ENCODE results near the gene AFMID.
"Not testable (repeated sequence)": the region's sequence is repeated elsewhere in the genome, so short reads cannot be mapped to it uniquely, and the experiment has no call there.

AFMID gene

DNA sequence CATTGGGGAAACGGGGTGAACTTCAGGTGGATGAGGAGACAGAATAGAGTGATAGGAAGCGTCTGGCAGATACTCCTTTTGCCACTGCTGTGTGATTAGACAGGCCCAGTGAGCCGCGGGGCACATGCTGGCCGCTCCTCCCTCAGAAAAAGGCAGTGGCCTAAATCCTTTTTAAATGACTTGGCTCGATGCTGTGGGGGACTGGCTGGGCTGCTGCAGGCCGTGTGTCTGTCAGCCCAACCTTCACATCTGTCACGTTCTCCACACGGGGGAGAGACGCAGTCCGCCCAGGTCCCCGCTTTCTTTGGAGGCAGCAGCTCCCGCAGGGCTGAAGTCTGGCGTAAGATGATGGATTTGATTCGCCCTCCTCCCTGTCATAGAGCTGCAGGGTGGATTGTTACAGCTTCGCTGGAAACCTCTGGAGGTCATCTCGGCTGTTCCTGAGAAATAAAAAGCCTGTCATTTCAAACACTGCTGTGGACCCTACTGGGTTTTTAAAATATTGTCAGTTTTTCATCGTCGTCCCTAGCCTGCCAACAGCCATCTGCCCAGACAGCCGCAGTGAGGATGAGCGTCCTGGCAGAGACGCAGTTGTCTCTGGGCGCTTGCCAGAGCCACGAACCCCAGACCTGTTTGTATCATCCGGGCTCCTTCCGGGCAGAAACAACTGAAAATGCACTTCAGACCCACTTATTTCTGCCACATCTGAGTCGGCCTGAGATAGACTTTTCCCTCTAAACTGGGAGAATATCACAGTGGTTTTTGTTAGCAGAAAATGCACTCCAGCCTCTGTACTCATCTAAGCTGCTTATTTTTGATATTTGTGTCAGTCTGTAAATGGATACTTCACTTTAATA lies 37.3 kb downstream of the AFMID start:
- DNase-seq (ENCODE audit: low read depth): no peak

DNA sequence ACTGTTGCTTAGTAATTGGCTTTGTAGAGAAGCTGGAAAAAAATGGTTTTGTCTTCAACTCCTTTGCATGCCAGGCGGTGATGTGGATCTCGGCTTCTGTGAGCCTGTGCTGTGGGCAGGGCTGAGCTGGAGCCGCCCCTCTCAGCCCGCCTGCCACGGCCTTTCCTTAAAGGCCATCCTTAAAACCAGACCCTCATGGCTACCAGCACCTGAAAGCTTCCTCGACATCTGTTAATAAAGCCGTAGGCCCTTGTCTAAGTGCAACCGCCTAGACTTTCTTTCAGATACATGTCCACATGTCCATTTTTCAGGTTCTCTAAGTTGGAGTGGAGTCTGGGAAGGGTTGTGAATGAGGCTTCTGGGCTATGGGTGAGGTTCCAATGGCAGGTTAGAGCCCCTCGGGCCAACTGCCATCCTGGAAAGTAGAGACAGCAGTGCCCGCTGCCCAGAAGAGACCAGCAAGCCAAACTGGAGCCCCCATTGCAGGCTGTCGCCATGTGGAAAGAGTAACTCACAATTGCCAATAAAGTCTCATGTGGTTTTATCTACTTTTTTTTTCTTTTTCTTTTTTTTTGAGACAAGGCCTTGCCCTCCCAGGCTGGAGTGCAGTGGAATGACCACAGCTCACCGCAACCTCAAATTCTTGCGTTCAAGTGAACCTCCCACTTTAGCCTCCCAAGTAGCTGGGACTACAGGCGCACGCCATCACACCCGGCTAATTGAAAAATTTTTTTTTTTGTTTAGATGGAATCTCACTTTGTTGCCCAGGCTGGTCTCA lies 38.1 kb downstream of the AFMID start:
- DNase-seq (ENCODE audit: low read depth): no peak

DNA sequence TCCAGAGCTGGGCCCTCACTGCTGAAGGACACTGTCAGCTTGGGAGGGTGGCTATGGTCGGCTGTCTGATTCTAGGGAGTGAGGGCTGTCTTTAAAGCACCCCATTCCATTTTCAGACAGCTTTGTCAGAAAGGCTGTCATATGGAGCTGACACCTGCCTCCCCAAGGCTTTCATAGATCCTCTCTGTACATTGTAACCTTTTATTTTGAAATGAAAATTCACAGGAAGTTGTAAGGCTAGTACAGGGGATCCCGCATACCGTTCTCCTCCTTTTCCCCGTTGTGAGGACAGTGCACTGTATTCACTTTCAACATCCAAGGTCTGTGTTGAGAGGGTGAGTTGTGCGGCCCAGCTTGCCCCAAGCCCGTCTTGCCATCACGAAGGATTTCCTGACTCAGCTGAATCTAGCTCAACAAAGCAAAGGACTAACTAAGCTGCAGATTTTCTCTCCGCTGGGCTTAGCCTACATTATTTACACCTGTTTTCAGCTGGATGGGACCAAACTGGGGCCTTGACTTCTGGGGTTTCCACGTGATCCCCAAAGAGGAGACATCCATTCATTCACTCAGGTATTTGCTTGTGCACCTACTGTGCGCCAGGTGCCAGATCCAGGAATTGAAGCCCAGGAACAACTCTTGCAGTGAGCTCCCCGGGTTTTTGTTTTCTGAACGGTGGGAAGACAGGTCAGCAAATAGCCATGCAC lies 39.0 kb downstream of the AFMID start:
- DNase-seq (ENCODE audit: low read depth): no peak

DNA sequence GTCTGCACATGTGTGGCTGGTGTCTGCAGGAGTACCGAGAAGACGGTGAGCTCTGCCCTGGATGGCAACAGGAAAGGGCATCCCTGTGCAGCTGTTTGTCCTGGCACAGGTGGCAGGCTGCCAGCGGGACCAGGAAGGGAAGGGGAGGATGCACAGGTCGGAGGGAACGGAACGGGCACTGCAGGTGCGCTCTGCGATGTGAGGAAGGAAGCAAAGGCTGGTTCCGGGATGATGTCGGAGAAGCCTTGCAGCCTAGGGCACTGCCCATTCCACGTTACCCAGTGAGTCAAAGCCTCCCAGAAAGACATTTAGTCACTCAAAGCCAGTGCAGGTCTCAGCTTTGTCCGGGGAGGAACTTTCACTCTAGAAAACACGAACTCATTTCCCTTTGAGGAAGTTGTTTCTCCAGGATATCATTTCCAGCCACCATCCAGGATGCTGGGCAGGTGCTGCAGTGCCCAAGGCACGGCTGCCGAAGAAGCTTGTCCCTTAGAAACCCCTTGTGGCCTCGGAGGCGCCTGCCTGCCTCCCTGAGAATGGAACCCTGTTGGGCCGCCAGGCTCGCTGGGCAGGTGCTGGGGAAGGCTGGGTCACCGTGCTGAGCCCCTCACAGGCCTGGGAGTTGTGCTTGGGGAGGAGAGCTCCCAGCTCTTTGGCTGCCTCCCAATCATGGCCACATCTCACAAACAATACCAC lies 39.7 kb downstream of the AFMID start:
- DNase-seq (ENCODE audit: low read depth): no peak

DNA sequence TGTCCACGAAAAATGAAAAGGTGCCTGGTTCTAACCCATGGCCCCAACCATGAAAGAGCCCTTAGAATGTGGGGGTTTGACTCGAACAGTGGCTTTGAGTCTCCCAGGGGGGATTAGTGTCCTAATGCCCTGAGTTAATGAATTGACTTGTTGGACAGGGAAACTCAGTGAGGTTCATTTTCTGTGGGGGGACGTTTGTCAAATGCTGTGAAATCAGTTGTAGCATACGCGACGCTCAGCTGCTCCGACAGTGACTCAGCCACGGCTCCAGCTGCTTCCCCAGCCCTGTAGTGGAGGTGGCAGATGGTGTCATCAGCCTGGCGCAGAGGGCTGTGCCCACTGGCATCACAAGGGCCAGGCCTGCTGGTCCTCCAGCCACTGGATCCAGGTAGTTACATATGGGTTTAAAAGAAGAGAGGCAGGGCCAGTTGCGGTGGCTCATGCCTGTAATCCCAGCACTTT lies 40.3 kb downstream of the AFMID start:
- DNase-seq (ENCODE audit: low read depth): no peak

DNA sequence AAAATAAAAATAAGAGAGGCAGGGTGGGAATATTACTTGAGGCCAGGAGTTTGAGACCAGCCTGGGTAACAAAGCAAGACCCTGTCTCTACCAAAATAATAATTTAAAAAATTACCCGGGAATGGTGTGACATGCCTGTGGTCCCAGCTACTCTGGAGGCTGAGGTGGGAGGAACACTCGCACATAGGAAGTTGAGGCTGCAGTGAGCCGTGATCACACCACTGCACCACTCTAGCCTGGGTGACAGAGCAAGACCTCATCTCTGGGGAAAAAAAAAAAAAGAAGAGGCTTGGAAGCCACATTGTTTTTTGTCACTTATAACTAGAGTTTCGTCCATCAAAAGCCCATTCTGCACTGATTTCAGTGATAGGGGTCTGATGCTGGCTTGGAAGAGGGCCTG lies 41.0 kb downstream of the AFMID start:
- no peak for DNase-seq (ENCODE audit: low read depth)

DNA sequence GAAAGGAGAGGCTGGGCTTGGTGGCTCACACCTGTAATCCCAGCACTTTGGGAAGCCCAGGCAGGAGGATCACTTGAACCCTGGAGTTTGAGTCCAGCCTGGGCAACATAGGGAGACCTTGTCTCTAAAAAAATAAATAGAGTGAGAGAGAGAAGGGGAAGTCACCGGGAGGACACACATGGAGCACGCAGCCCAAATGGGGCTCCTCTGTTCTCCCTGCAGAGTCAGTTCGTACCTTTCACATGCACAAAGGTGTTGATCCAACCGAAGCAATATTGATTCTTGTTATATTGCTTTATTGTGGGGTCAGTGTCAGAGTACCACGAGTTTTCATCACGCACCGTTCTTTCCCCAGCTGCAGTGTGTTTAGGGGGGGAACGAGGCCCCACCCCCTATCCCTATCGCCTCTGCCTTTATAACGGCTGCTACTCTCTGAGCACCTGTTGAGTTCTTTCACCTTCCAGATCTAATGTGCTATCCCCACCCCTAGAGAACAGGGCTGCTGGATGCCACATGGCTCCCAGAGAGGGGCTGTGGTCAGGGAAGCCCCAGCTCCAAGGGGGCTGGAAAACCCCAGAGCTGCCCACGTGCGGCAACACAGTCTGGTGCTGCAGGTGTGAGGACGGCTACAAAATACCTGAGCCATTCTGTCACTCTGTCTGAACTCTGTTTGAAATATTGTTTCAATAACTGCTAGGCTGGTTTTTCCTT lies 43.2 kb downstream of the AFMID start:
- DNase-seq (ENCODE audit: low read depth): no peak

DNA sequence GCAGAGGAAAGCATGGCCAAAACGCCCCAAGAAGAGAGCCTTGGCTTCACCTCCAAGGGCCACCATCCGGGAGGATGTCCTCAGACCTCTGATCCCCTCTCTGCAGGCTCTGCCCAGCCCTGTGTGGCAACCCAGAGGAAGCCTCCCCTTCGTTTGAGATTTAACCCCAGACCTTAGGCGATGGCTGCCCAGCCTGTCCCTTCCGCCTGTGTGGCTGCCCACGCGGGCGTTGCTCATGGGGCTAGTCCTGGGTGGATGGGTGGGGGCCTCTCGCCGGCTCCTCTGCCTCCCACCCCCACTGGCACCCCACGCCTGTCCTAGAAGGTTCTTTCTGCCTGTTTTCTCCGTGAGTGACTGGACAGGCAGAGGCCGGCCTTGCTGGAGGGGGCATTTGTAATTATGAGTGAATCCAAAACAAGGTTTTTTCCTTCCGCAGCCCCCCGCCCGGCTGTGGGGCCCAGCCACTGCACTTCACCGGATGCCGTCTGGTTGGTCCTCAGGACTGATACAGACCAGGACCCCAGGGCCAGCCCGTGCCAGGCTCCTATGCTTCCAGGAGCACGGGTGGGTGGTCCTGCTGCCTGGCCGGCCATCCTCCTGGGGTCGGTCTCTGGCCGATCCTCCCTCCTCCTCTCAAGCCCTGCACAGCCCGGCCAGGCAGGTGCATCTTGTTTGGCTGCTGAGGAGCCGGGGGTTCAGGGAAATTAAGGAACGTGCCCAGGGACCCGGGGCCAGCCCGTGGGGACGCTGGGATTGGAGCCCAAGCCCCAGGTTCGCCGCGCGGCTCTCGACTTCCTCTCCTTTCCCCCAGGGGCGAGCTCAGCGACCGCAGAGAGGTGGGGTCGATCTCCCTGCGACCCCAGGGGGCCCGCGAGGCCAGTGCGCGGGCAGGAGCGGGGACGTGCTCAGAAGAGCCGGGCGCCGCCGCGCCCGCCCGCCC lies 44.1 kb downstream of the AFMID start, which contains the start of gene TMEM235:
TMEM235 (plus strand) TSS at position 636 of the 940 bp plus-strand sequence. CDS start 393 bp downstream, outside the sequence.
- no peak for DNase-seq (ENCODE audit: low read depth)

DNA sequence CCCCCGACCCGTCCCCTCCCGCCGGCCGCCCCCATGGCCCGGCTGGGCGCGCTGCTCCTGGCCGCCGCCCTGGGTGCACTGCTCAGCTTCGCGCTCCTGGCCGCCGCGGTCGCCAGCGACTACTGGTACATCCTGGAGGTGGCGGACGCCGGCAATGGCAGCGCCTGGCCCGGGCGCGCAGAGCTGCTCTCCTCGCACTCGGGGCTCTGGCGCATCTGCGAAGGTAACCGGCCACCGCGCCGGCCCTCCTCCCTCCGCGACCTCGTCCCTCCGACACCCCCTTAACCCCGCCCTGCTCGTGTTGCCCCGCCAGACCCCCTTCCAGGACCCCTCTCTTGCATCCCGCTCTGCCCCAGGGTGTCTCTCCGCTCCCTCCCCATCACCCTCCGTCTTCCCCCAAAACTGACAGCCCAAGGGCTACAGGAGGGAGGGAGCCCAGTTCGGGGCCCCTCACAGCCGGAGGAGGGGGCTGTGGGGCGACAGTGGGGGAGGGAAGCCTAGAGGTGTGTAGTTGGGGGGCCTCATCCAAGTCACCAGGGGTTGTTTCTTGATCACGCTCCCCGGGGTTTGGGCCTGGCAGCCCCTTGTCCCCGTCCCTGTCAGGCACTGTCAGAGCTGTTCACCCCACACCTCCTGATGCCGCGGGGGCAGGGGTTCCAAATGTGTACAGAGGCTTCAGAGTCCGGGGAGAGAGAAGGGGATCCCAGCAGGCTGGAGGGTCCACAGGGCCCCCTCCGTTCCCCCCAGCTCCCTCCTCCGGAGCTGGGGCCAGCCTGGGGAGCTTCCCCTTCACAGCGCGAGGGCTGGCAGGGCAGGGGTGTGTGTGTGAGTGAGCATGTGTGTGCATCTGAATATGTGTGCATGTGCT lies 45.1 kb downstream of the AFMID start:
- DNase-seq (ENCODE audit: low read depth): no peak

DNA sequence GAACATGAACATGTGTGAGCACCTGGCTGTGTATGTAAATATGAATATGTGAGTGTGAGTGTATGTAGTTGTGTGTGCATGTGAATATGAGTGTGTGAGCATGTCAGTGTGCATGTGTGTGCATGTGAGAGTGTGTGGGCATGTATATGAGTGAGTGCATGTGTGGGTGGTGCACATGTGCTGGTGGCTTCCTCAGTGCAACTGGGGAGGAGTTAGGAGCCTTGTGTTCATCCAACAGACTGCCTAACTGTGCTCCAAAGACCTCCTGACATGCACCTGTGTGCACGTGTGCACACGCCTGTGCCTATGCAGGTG lies 45.7 kb downstream of the AFMID start:
- no peak for DNase-seq (ENCODE audit: low read depth)

DNA sequence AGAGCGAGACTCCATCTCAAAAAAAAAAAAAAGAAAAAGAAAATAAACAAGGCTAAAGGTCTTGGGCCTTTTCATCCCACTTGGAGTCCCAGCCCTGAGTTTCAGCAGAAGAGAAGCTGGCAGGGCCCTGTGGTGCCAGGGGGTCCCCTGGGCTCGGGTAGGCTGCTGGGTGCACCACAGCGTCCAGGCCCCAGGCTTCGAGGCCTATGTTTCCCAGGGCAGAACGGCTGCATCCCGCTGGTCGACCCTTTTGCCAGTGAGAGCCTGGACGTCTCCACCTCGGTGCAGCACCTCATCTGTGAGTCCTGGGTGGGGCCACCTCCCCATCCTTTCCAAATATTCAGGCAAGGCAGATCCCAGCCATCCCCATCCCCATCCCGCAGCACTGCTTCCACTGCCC lies 46.5 kb downstream of the AFMID start:
- DNase-seq (ENCODE audit: low read depth): no peak

DNA sequence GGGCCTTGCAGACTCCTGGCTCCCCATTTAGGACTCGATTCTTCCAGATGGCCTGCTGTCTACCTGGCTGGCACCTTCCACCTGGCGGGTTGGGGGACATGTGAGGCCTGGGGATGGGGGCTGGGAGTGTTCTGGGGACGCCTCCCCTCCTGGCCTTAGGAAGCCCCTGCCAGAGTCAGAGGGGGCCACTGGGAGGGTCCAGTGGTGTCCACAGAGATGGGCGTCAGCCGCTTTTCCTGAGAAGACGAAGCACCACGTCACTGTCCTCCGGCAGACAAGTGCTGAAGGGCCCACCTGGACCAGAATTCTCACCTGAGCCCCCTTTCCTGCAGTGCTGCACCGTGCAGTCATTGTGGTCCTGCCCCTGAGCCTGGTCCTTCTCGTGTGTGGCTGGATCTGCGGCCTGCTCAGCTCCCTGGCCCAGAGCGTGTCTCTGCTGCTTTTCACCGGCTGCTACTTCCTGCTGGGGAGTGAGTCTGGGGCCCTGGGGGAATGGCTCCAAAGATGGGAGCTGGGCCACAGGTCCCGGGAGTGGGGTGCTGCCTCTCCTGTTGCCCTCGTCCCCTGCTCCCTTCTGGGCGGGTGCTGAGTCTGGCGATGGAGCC lies 47.2 kb downstream of the AFMID start:
- no peak for DNase-seq (ENCODE audit: low read depth)

DNA sequence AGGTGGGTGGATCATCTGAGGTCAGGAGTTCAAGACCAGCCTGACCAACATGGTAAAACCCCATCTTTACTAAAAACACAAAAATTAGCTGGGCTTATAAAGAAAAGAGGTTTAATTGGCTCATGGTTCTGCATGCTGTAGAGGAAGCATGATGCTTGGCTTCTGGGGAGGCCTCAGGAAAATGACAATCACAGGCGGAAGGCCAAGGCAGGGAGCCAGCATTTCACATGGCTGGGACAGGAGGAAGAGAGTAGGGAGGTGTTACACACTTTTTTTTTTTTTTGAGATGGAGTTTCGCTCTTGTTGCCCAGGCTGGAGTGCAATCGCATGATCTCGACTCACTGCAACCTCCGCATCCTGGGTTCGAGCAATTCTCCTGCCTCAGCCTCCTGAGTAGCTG lies 47.9 kb downstream of the AFMID start:
- DNase-seq (ENCODE audit: low read depth): not testable (repeated sequence)

DNA sequence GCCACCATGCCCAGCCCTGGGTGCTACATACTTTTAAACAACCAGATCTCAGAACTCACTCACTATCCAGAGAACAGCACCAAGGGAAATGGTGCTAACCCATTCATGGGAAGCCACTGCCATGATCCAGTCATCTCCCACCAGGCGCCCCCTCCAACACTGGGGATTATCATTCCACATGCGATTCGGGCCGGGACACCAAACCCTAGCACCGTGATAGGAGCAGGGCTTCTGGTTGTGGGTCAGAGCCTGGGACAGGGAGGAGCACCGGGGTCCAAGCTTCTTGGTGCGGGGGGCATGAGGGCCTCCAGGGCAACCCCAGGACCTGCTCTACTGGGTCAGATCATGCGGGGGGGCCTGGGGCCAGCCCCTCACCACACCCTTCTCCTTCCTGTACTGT lies 48.7 kb downstream of the AFMID start:
- DNase-seq (ENCODE audit: low read depth): no peak

DNA sequence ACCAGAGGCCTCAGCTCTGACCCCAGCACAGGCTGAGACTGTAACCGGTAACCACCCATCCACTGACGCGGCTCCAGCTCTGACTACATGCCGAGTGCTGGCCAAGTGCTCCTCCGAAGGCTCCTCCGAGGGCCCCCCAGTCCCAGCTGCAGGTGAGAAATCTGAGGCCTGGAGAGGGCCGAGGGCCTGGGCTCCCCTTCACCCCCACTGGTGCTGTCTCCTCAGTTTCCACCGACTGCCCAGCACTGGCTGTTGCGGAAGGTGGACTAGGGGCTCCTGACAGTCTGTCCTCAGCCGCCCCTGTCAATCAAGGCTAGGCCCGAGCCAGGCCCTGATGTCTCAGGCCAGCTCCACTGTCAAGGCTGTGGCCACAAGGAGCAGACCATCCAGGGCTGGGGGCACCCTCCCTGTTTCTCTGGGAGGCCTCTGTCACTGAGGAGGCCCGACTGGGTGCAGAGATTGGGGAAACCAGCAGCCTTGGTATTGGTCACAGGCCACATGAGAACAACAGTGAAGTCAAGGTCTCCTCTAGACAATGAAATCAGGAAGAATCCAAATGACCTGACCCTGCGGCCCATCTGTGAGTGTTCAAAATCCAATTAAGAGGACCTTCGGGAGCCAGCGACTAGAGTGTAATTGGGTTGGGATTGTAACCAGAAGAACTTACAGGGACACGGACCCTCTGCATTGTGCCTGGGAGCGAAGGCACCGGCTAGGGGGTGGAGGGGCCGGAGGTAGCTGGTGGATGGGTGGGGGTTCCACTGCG lies 49.4 kb downstream of the AFMID start:
- DNase-seq (ENCODE audit: low read depth): no peak

DNA sequence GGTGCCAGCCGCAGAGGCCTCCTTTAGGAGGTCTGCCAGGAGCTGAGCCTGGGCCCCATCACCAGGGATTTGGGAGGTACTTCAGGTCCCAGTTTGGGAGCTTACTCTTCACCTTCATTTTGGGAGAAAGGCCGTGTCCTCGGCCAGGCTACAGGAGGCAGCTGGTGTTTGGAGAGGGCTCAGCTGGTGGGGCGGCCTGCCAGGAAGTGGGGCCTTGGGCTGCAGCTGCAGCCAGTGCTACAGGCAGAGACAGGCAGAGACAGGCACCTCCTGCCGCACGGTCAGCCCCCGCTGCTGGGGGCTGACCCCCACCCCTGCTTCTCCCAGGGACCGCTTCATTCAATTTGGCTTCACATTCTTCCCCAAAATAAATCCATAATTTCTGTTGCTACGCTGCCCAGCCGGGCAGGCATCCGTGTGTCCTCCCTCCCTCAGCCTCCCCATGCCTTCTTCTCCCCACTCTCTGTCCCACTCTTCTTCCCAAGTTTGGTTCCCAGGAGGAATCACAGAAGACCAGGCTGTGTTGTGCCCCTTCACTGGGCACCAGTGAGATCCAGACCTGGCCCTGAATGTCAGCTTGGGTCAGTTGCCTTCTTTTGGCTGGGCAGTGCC lies 50.3 kb downstream of the AFMID start:
- no peak for DNase-seq (ENCODE audit: low read depth)

DNA sequence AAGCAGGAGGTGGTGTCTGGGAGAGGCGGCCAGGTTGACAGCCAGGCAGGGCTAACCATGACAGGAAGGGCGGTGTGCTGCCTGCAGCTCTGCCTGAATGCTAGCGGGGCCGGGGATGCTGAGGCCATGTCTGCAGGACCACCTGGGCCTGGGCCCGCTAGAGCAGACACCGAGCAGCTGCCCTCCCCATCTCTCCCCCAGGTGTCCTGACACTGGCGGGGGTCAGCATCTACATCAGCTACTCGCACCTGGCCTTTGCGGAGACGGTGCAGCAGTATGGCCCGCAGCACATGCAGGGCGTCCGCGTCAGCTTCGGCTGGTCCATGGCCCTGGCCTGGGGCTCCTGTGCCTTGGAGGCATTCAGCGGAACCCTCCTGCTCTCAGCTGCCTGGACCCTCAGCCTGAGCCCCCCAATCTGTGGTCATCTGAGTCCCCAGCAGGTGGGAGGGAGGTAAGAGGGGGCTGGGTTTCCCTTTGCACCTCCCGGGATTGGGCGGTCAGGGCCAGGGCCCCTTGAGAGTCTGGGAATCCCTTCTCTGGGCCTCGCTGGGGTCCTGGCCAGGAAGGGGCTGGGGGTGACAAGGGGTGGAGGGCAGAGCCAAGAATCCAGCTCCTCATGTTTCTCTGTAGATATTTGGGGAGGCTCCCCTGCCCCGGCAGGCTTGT lies 51.8 kb downstream of the AFMID start:
- DNase-seq (ENCODE audit: low read depth): no peak
